ENCODE measurements around the gene PALM2AKAP2.

- TF ChIP-seq TAF1 (IDR thresholded peaks at IDR 0.05; ENCODE audit: low read depth) (no peak), EP300 (conservative IDR thresholded peaks at IDR 0.05; ENCODE audit: poor library complexity, severe bottlenecking) (no peak), POLR2AphosphoS5 (IDR thresholded peaks at IDR 0.05) (no peak), EZH2 (IDR thresholded peaks at IDR 0.05; ENCODE audit: borderline replicate concordance, insufficient read depth, low read length, poor library complexity, severe bottlenecking) (no peak), CTCF (IDR thresholded peaks at IDR 0.05; ENCODE audit: poor library complexity, severe bottlenecking) (no peak), REST (IDR thresholded peaks at IDR 0.05; ENCODE audit: borderline replicate concordance) (no peak), MXI1 (conservative IDR thresholded peaks at IDR 0.05; ENCODE audit: poor library complexity, severe bottlenecking) (no peak)
These were observed 25.1 kb downstream of the PALM2AKAP2 start for GRCh38 chr9:109805050-109805449.

Measured in neural cell (in vitro differentiated cells).